Mammary epithelial cell (primary cell): ENCODE measurements around the gene RYR2.

Experiments
- CTCF ChIP-seq, 2 donors: IDR thresholded peaks in 1 of 2; conservative IDR thresholded peaks in 1 of 2; 2 replicates each; pipeline ENCODE4 v1.5.1; 2011 to 2012; ENCODE audit warnings: inconsistent platforms in 2 of 2, low read length in 2 of 2, mild to moderate bottlenecking in 2 of 2, control low read depth in 1 of 2, low read depth in 1 of 2; ENCODE audit not compliant: insufficient read depth in 1 of 2; ENCODE audit errors: extremely low read depth in 1 of 2
- EZH2 ChIP-seq: IDR thresholded peaks from 2 replicates; pipeline ENCODE4 v1.6.1; 2012; ENCODE audit warnings: low read length, inconsistent platforms, borderline replicate concordance

- TF ChIP-seq CTCF (conservative IDR thresholded peaks at IDR 0.05 in 1 of 2, IDR thresholded peaks at IDR 0.05 in 1 of 2; ENCODE audit: extremely low read depth in 1 of 2, insufficient read depth in 1 of 2, low read depth in 1 of 2, low read length in 2 of 2) (no peak), EZH2 (no peak)
Observed at GRCh38 chr1:237247442-237247841, 205.5 kb downstream of the RYR2 start.
